IPS DF 6.9 (cell line): Measurements from ENCODE around the gene HMGXB4.

Experiments used
- DNase-seq: peaks from one replicate; pipeline ENCODE4 v3.0.0-alpha.2; 2013; ENCODE audit warnings: low read depth, low spot score
- H3K27ac ChIP-seq: one replicate; pipeline ENCODE4 v1.5.1; 2013; ENCODE audit warnings: low read length, control low read depth
- H3K27me3 ChIP-seq: 2 replicates; pipeline ENCODE4 v1.6.1; 2013; ENCODE audit warnings: mild to moderate bottlenecking, low read length; ENCODE audit not compliant: control insufficient read depth, insufficient read depth
- H3K36me3 ChIP-seq: 2 replicates; pipeline ENCODE4 v1.6.1; 2013; ENCODE audit warnings: low read length; ENCODE audit not compliant: control insufficient read depth, insufficient read depth
- H3K4me1 ChIP-seq: 2 replicates; pipeline ENCODE4 v1.6.1; 2013; ENCODE audit warnings: low read length; ENCODE audit not compliant: control insufficient read depth, insufficient read depth
- H3K4me3 ChIP-seq: 2 replicates; pipeline ENCODE4 v1.5.1; 2013; ENCODE audit warnings: mild to moderate bottlenecking, low read length
- H3K9me3 ChIP-seq: 2 replicates; pipeline ENCODE4 v1.6.1; 2013; ENCODE audit warnings: low read length, inconsistent platforms; ENCODE audit not compliant: control insufficient read depth, insufficient read depth
- WGBS: extraction: QIAGEN DNeasy Blood & Tissue Kit; methylation state at CpG from one replicate; pipeline ENCODE4 v1.1.7; 2013; ENCODE audit warnings: mixed read lengths, missing lambda C conversion rate; ENCODE audit not compliant: insufficient read length, insufficient coverage; 5-methylcytosine and 5-hydroxymethylcytosine counted together

Gene HMGXB4

GRCh38 chr22:35308480-35309021 is 51.3 kb downstream of the HMGXB4 start:
- no peak for DNase-seq
- Histone ChIP-seq H3K27me3 (no peaks in the 10 kb centered on the region), H3K4me1 (no peaks in the 10 kb centered on the region), H3K9me3 (no peaks in the 10 kb centered on the region), H3K27ac (no peak overlapping the region), H3K36me3 (no peaks in the 10 kb centered on the region), H3K4me3 (no peak overlapping the region)
- no CpG with 5 or more reads among the region's 6 CpGs for WGBS

- no peak for DNase-seq
- Histone ChIP-seq H3K27ac (no peak overlapping the region), H3K36me3 (no peaks in the 10 kb centered on the region), H3K4me3 (no peak overlapping the region), H3K9me3 (no peaks in the 10 kb centered on the region), H3K27me3 (no peaks in the 10 kb centered on the region), H3K4me1 (no peaks in the 10 kb centered on the region)
- no CpG with 5 or more reads among the region's 18 CpGs for whole genome bisulfite sequencing
Measured at GRCh38 chr22:35310556-35311550, 53.6 kb downstream of the HMGXB4 start.

- Histone ChIP-seq H3K4me1 (no peaks in the 10 kb centered on the region), H3K4me3 (no peak overlapping the region), H3K27me3 (no peaks in the 10 kb centered on the region), H3K27ac (no peak overlapping the region), H3K36me3 (no peaks in the 10 kb centered on the region), H3K9me3 (no peaks in the 10 kb centered on the region)
- no peak for DNase-seq
- WGBS, result no CpG with 5 or more reads among the region's 8 CpGs
Measured at GRCh38 chr22:35311551-35311999, 54.3 kb downstream of the HMGXB4 start.

GRCh38 chr22:35312198-35313059 is 55.1 kb downstream of the HMGXB4 start:
- no peak for DNase-seq
- Histone ChIP-seq H3K4me1 (no peaks in the 10 kb centered on the region), H3K27me3 (no peaks in the 10 kb centered on the region), H3K36me3 (no peaks in the 10 kb centered on the region), H3K4me3 (no peak overlapping the region), H3K9me3 (no peaks in the 10 kb centered on the region), H3K27ac (no peak overlapping the region)
- WGBS, result no CpG with 5 or more reads among the region's 13 CpGs

GRCh38 chr22:35313311-35314121 is 56.2 kb downstream of the HMGXB4 start:
- no peaks in the 10 kb centered on the region for H3K27me3 ChIP-seq
- no peaks in the 10 kb centered on the region for H3K9me3 ChIP-seq
- H3K27ac ChIP-seq, result no peak overlapping the region
- no peak for DNase-seq
- no peaks in the 10 kb centered on the region for H3K4me1 ChIP-seq
- no peak overlapping the region for H3K4me3 ChIP-seq
- no CpG with 5 or more reads among the region's 14 CpGs for WGBS
- H3K36me3 ChIP-seq, result no peaks in the 10 kb centered on the region

GRCh38 chr22:35314161-35314942 is 57.1 kb downstream of the HMGXB4 start:
- WGBS, result no CpG with 5 or more reads among the region's 16 CpGs
- no peak for DNase-seq
- Histone ChIP-seq H3K27ac (no peak overlapping the region), H3K4me1 (no peaks in the 10 kb centered on the region), H3K27me3 (no peaks in the 10 kb centered on the region), H3K4me3 (no peak overlapping the region), H3K36me3 (no peaks in the 10 kb centered on the region), H3K9me3 (no peaks in the 10 kb centered on the region)

- no peaks in the 10 kb centered on the region for H3K4me1 ChIP-seq
- no peaks in the 10 kb centered on the region for H3K9me3 ChIP-seq
- H3K27me3 ChIP-seq, result no peaks in the 10 kb centered on the region
- no peak overlapping the region for H3K27ac ChIP-seq
- H3K4me3 ChIP-seq, result no peak overlapping the region
- no peak for DNase-seq
- WGBS, result no CpG with 5 or more reads among the region's 12 CpGs
- H3K36me3 ChIP-seq, result no peaks in the 10 kb centered on the region
Measured at GRCh38 chr22:35315141-35315854, 58.0 kb downstream of the HMGXB4 start.

- no peaks in the 10 kb centered on the region for H3K9me3 ChIP-seq
- H3K27ac ChIP-seq, result no peak overlapping the region
- WGBS, result no CpG with 5 or more reads among the region's 27 CpGs
- no peaks in the 10 kb centered on the region for H3K36me3 ChIP-seq
- no peaks in the 10 kb centered on the region for H3K4me1 ChIP-seq
- no peak overlapping the region for H3K4me3 ChIP-seq
- H3K27me3 ChIP-seq, result no peaks in the 10 kb centered on the region
- no peak for DNase-seq
Measured at GRCh38 chr22:35315855-35316745, 58.8 kb downstream of the HMGXB4 start.
